ENCODE results near the gene SURF6. TPM values are rescaled to one million over a fixed set of nuclear protein-coding genes. Genes with fewer than 3 reads are reported as not detected.

The SURF6 gene
- total RNA-seq, 1 experiment from 2014 or later: 56.3 TPM

GRCh38 chr9:133341369-133342068 lies 5.5 kb upstream of the SURF6 start:
- H3K23ac ChIP-seq (ENCODE audit: insufficient read length, low read depth, low read length): no peak overlapping the region
- H3K4me2 ChIP-seq (ENCODE audit: insufficient read depth, insufficient read length, low read length): no peak overlapping the region
- H3K27me3 ChIP-seq (ENCODE audit: insufficient read depth, low read length): no peaks in the 10 kb centered on the region
- no peaks in the 10 kb centered on the region; the same call in 1 of the 2 replicates for H3K4me1 ChIP-seq (ENCODE audit: insufficient read depth, low read length)
- H3K79me2 ChIP-seq (ENCODE audit: insufficient read depth, low read length): peaks cover 5% of the 10 kb centered on the region; the same call in 1 of the 2 replicates
- H2AK5ac ChIP-seq (ENCODE audit: insufficient read length, low read length): no peak overlapping the region
- no peak overlapping the region for H2AFZ ChIP-seq (ENCODE audit: low read length)
- H3K23me2 ChIP-seq (ENCODE audit: insufficient read length, low read depth, low read length, poor library complexity, severe bottlenecking): peaks cover under 1% of the 10 kb centered on the region
- no peak overlapping the region for H3K4ac ChIP-seq (ENCODE audit: low read depth, low read length)
- H2BK5ac ChIP-seq (ENCODE audit: insufficient read length, low read length): no peak overlapping the region
- no peak overlapping the region for H2BK12ac ChIP-seq (ENCODE audit: insufficient read length, low read depth, low read length)
- TF ChIP-seq CTCF (conservative IDR thresholded peaks at IDR 0.05): no peak
- H3K14ac ChIP-seq (ENCODE audit: insufficient read depth, low read length): no peak overlapping the region
- no peak overlapping the region for H2BK20ac ChIP-seq (ENCODE audit: low read depth, low read length, poor library complexity, severe bottlenecking)
- no peaks in the 10 kb centered on the region for H3K27me3 Mint-ChIP-seq (ENCODE audit: low read depth)
- H3K9me3 ChIP-seq (ENCODE audit: control insufficient read depth, low read depth, low read length): no peaks in the 10 kb centered on the region
- peaks cover 9% of the 10 kb centered on the region for H3K79me1 ChIP-seq (ENCODE audit: insufficient read depth, low read depth, low read length, poor library complexity, severe bottlenecking)
- no peak overlapping the region for H3K27ac Mint-ChIP-seq
- WGBS (ENCODE audit: extremely low coverage, insufficient read length, low lambda C conversion rate): no CpG with 5 or more reads among the region's 15 CpGs
- H3K4me3 Mint-ChIP-seq: no peak overlapping the region
- H3K56ac ChIP-seq (ENCODE audit: insufficient read length, low read depth, low read length): no peak overlapping the region
- no peak overlapping the region for H4K8ac ChIP-seq (replicated peaks; ENCODE audit: insufficient read length, low read depth, low read length)
- H3K4me1 Mint-ChIP-seq: peaks cover 4 to 10% of the 10 kb centered on the region in 2 experiments
- no peak overlapping the region for H3K9ac ChIP-seq (ENCODE audit: extremely low read depth, insufficient read length, low read length)
- no peak for DNase-seq
- no peak overlapping the region for H4K91ac ChIP-seq (ENCODE audit: insufficient read length, low read depth, low read length)
- no peak overlapping the region for H3T11ph ChIP-seq (ENCODE audit: low read length)
- no peak overlapping the region for H4K5ac ChIP-seq (ENCODE audit: insufficient read length, low read depth, low read length)
- no peak overlapping the region for H3K27ac ChIP-seq (ENCODE audit: insufficient read length, low read depth, low read length)
- no peak overlapping the region for H3K18ac ChIP-seq (ENCODE audit: insufficient read length, low read depth, low read length)
- no peak overlapping the region for H2BK15ac ChIP-seq (ENCODE audit: low read depth, low read length)
- H2BK120ac ChIP-seq (ENCODE audit: low read depth, low read length, poor library complexity, severe bottlenecking): no peak overlapping the region
- H3K36me3 Mint-ChIP-seq (ENCODE audit: insufficient read depth in 1 of 3, low read depth in 3 of 3): peaks cover 49 to 87% (median 78%) of the 10 kb centered on the region in 3 experiments
- no peaks in the 10 kb centered on the region for H3K9me3 Mint-ChIP-seq
- H4K20me1 ChIP-seq (ENCODE audit: control insufficient read depth, insufficient read depth, insufficient read length): no peaks in the 10 kb centered on the region

Measured in H9 (cell line).